Measurements from ENCODE around the gene GAS7.

Gene GAS7

DNA sequence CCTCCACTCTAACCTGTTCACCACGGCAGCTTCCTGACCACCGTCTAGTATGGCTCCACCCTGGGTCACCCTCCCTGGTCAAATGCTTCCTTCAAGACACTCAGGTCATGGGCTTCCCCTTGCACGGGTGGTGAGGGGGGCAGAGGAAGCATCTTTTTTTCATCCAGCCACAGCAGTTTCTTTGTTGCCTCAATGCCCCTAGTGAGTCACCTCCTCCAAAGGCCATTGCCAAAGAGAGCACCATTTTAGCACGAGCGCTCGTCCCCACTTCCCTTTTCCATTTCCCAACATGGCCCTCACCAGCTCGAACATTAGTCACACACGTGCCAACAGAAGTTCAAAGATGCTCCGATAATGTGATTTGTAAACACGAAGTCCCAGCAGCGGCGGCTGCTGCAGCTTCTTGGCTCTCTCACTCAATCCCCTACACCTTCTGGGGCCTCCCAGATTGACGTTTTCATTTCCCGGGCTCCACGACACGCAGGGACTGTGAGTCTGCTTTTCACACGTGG lies 134.6 kb downstream of the GAS7 start:
- Histone ChIP-seq H3K27ac (ENCODE audit: insufficient read depth in 1 of 2, low read depth in 1 of 2, low read length in 2 of 2, poor library complexity in 1 of 2, severe bottlenecking in 2 of 2) (no peak overlapping the region), H3K4me3 (ENCODE audit: control insufficient read depth in 1 of 7, extremely low read depth in 1 of 7, insufficient read depth in 4 of 7, low read depth in 2 of 7, low read length in 6 of 7) (no peak overlapping the region), H3K9me3 (ENCODE audit: control extremely low read depth in 1 of 5, control insufficient read depth in 4 of 5, insufficient read depth in 2 of 5, low read depth in 1 of 5, low read length in 4 of 5) (peaks cover 0 to 11% (median 2%) of the 10 kb centered on the region in 5 experiments), H3K36me3 (ENCODE audit: control insufficient read depth in 4 of 4, insufficient read depth in 4 of 4, low read length in 3 of 4) (no peaks in the 10 kb centered on the region), H3K27me3 (replicated peaks in 2 of 5; ENCODE audit: control insufficient read depth in 4 of 5, insufficient read depth in 5 of 5, low read length in 4 of 5) (no peaks in the 10 kb centered on the region), H3K4me1 (ENCODE audit: control extremely low read depth in 1 of 4, control insufficient read depth in 4 of 4, insufficient read depth in 4 of 4, low read length in 3 of 4) (peaks cover 2 to 34% (median 30%) of the 10 kb centered on the region in 4 experiments)
- peak; percentile 39 to 89 (median 87) for DNase-seq
- WGBS (ENCODE audit: insufficient coverage): 69% methylated on average over 14 of the region's 17 CpGs
- ChIA-PET CTCF (no interaction called here), POLR2A (no interaction called here)

DNA sequence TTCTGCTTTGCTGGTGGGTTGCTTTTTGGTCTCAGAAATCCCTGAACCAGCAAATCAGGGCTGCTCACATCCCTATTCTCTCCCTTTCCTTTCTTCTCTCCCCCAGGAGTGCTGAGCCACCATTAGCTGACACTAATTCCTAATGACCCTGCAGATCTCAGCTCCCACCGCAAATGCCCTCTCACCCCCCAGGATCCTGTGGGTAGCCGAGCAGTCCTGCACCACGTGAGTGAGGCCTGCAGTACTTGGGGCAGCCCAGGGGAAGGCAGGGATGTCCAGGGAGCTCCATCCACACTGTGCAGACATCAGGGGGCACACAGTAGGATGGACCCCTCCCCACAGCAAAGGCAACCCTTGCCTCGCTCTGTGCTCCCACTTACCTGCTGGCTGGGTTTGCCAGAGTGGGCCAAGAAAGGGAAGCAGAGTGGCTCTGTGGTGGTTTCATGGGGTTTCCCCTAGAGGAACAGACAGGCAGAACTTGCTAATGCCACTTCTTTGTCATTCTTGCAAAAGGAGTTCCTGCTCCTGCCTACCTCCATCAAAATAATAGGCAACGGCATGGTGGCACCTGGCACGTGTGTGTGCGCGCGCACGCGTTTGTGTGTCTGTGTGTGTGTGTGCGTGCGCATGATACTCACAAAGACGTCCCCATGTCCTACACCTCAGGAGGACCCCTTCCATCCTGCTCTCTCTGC lies 135.6 kb downstream of the GAS7 start:
- peaks cover 2 to 34% (median 30%) of the 10 kb centered on the region in 4 experiments for H3K4me1 ChIP-seq (ENCODE audit: control extremely low read depth in 1 of 4, control insufficient read depth in 4 of 4, insufficient read depth in 4 of 4, low read length in 3 of 4)
- DNase-seq: peak; percentile 34 to 83 (median 81)
- 37% methylated on average over 7 of the region's 14 CpGs for WGBS (ENCODE audit: insufficient coverage)
- H3K9me3 ChIP-seq (ENCODE audit: control extremely low read depth in 1 of 5, control insufficient read depth in 4 of 5, insufficient read depth in 2 of 5, low read depth in 1 of 5, low read length in 4 of 5): peaks cover 0 to 11% (median 2%) of the 10 kb centered on the region in 5 experiments
- H3K27ac ChIP-seq (ENCODE audit: insufficient read depth in 1 of 2, low read depth in 1 of 2, low read length in 2 of 2, poor library complexity in 1 of 2, severe bottlenecking in 2 of 2): no peak overlapping the region
- H3K27me3 ChIP-seq (replicated peaks in 2 of 5; ENCODE audit: control insufficient read depth in 4 of 5, insufficient read depth in 5 of 5, low read length in 4 of 5): no peaks in the 10 kb centered on the region
- ChIA-PET CTCF (interaction anchor here (2.4 kb wide), 1 partner anchor 12 kb away, joined by 11 read pairs; no protein-coding TSS in a partner anchor), POLR2A (no interaction called here)
- H3K4me3 ChIP-seq (ENCODE audit: control insufficient read depth in 1 of 7, extremely low read depth in 1 of 7, insufficient read depth in 4 of 7, low read depth in 2 of 7, low read length in 6 of 7): no peak overlapping the region
- H3K36me3 ChIP-seq (ENCODE audit: control insufficient read depth in 4 of 4, insufficient read depth in 4 of 4, low read length in 3 of 4): no peaks in the 10 kb centered on the region

DNA sequence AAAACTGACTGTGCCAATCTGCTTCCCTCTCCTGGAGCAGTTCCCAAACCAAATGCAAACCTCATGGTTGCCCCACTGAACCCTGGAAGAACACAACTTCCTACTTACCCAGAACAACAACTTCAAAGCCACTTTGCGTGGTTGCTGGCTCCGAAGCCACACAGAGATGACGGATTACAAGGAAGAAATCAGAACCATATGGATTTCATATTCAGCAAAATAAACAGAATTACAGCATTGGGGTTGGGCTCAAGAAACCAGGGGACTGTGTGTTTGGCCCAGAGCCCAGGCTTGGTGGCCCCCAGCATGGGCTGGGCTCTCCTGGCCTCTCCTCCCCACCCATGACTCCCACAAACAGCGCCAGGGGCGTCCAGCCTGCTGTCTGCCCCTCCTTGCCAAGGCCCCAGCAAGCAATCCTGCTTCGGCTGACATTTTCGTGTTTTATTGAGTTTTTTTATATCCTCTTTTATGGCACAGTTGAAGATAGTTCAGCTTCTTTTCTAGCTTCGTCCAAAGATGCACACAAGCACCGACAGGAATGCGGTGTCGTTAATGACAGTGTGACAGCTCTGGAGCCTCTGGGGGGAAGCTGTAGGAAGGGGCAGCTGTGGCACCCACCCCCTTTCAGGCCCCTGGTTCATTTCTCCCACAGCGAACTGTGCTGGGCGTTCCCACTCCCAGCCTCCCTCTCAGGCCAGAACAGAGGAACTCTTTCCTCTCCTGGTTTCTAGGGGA lies 137.1 kb downstream of the GAS7 start:
- 92% methylated on average over 4 of the region's 13 CpGs for WGBS (ENCODE audit: insufficient coverage)
- peaks cover 0 to 11% (median 2%) of the 10 kb centered on the region in 5 experiments for H3K9me3 ChIP-seq (ENCODE audit: control extremely low read depth in 1 of 5, control insufficient read depth in 4 of 5, insufficient read depth in 2 of 5, low read depth in 1 of 5, low read length in 4 of 5)
- H3K4me1 ChIP-seq (ENCODE audit: control extremely low read depth in 1 of 4, control insufficient read depth in 4 of 4, insufficient read depth in 4 of 4, low read length in 3 of 4): peaks cover 2 to 34% (median 30%) of the 10 kb centered on the region in 4 experiments
- H3K36me3 ChIP-seq (ENCODE audit: control insufficient read depth in 4 of 4, insufficient read depth in 4 of 4, low read length in 3 of 4): no peaks in the 10 kb centered on the region
- POLR2A ChIA-PET: no interaction called here
- no peak overlapping the region for H3K4me3 ChIP-seq (ENCODE audit: control insufficient read depth in 1 of 7, extremely low read depth in 1 of 7, insufficient read depth in 4 of 7, low read depth in 2 of 7, low read length in 6 of 7)
- CTCF ChIA-PET: interaction anchor here (2.4 kb wide), 1 partner anchor 10 kb away, joined by 11 read pairs; no protein-coding TSS in a partner anchor
- no peaks in the 10 kb centered on the region for H3K27me3 ChIP-seq (replicated peaks in 2 of 5; ENCODE audit: control insufficient read depth in 4 of 5, insufficient read depth in 5 of 5, low read length in 4 of 5)
- DNase-seq: no peak
- H3K27ac ChIP-seq (ENCODE audit: insufficient read depth in 1 of 2, low read depth in 1 of 2, low read length in 2 of 2, poor library complexity in 1 of 2, severe bottlenecking in 2 of 2): no peak overlapping the region

DNA sequence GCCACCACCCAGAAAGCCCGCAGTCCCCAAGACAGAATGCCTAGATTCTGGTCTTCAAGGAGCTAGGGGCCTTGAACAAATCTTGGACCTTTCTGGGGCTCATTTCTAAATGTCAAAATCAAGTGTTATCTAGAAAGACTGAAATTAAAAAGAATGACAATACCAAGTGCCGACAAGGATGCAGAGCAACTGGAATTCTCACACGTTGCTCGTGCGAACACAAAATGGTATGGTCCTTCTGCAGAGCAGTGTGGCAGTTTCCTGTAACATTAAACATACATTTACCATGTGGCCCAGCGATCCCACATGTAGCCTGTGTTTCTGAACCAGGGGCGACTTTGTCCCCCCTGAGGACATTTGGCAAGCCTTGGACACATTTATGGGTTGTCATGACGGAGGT lies 137.9 kb downstream of the GAS7 start:
- Histone ChIP-seq H3K27ac (ENCODE audit: insufficient read depth in 1 of 2, low read depth in 1 of 2, low read length in 2 of 2, poor library complexity in 1 of 2, severe bottlenecking in 2 of 2) (no peak overlapping the region), H3K4me1 (ENCODE audit: control extremely low read depth in 1 of 4, control insufficient read depth in 4 of 4, insufficient read depth in 4 of 4, low read length in 3 of 4) (peaks cover 2 to 34% (median 30%) of the 10 kb centered on the region in 4 experiments)
- CTCF ChIA-PET: interaction anchor here (2.4 kb wide), 1 partner anchor 10 kb away, joined by 11 read pairs; no protein-coding TSS in a partner anchor

DNA sequence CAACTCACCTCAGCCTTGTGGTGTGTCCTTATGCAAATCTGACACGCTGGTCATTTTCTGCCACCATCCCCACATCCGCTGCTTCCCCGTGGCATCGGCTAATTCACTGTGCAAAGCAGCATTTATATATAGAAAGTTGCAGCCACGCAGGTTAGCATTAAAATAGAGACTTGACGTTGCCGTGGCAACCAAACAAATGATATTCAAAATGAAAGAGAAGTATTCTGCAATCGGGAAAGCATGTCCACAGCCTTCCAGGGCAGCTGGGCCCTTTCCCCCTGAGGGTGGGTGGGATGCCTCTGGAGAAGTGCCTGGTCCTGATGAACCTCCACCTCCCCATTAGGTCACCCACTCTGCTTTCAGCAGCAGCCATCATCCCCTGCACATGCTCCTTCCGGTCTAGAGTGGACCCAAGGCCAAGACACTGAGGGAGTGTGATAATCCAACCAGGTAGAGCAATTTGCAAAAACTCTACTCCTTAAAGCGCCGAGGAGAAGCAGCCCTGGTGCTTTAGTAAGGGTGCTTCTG lies 138.7 kb downstream of the GAS7 start:
- CTCF ChIA-PET: no interaction called here

More for the DNA sequence above, 137.9 kb downstream of the GAS7 start:
- POLR2A ChIA-PET: no interaction called here
- Histone ChIP-seq H3K27me3 (replicated peaks in 2 of 5; ENCODE audit: control insufficient read depth in 4 of 5, insufficient read depth in 5 of 5, low read length in 4 of 5) (no peaks in the 10 kb centered on the region), H3K4me3 (ENCODE audit: control insufficient read depth in 1 of 7, extremely low read depth in 1 of 7, insufficient read depth in 4 of 7, low read depth in 2 of 7, low read length in 6 of 7) (no peak overlapping the region), H3K9me3 (ENCODE audit: control extremely low read depth in 1 of 5, control insufficient read depth in 4 of 5, insufficient read depth in 2 of 5, low read depth in 1 of 5, low read length in 4 of 5) (peaks cover 0 to 7% (median 2%) of the 10 kb centered on the region in 5 experiments), H3K36me3 (ENCODE audit: control insufficient read depth in 4 of 4, insufficient read depth in 4 of 4, low read length in 3 of 4) (no peaks in the 10 kb centered on the region)
- 100% methylated on average over 8 of the region's 8 CpGs for WGBS (ENCODE audit: insufficient coverage)
- no peak for DNase-seq

DNA sequence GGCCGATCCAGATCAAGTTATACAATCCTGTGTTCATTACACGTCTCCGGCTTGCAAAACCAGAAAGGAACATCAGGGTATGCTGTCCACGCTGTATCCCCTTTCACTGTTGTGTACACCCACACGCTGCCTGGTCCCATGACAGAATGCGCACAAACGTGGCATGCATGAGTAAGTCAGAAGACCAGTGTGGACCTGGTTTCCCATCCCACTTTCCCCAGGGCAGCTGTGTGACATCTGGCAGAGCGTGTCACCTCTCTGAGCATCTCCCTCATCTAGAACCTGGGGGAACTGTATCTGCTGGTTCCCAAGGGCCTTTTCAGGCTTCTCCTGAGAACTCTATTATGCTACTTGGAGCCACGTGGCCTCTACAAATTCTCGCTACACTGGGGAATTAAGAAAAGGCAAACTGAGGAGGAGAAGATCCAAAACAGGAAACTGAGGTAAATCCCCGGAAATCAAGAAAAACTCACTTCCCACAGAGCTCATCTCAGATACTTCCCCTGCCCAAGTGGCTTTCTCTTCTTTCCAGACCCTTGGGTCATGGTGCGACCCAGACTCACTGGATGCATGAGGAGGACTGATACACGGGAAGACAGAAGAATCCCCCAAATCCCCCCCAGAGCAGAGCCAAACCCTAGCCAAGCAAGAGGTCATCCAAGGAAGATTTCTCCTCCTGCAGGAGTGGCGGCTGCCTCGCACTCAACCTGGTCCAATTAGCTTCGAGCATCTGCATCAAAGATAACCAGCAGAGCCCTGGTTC lies 139.3 kb downstream of the GAS7 start:
- no peaks in the 10 kb centered on the region for H3K36me3 ChIP-seq (ENCODE audit: control insufficient read depth in 4 of 4, insufficient read depth in 4 of 4, low read length in 3 of 4)
- peaks cover 2 to 30% (median 28%) of the 10 kb centered on the region in 4 experiments for H3K4me1 ChIP-seq (ENCODE audit: control extremely low read depth in 1 of 4, control insufficient read depth in 4 of 4, insufficient read depth in 4 of 4, low read length in 3 of 4)
- 92% methylated on average over 13 of the region's 16 CpGs for WGBS (ENCODE audit: insufficient coverage)
- H3K4me3 ChIP-seq (ENCODE audit: control insufficient read depth in 1 of 7, extremely low read depth in 1 of 7, insufficient read depth in 4 of 7, low read depth in 2 of 7, low read length in 6 of 7): no peak overlapping the region
- ChIA-PET CTCF (no interaction called here), POLR2A (no interaction called here)
- no peaks in the 10 kb centered on the region for H3K27me3 ChIP-seq (replicated peaks in 2 of 5; ENCODE audit: control insufficient read depth in 4 of 5, insufficient read depth in 5 of 5, low read length in 4 of 5)
- DNase-seq: no peak
- H3K9me3 ChIP-seq (ENCODE audit: control extremely low read depth in 1 of 5, control insufficient read depth in 4 of 5, insufficient read depth in 2 of 5, low read depth in 1 of 5, low read length in 4 of 5): no peaks in the 10 kb centered on the region
- H3K27ac ChIP-seq (ENCODE audit: insufficient read depth in 1 of 2, low read depth in 1 of 2, low read length in 2 of 2, poor library complexity in 1 of 2, severe bottlenecking in 2 of 2): no peak overlapping the region

More for the DNA sequence above, 138.7 kb downstream of the GAS7 start:
- H3K27me3 ChIP-seq (replicated peaks in 2 of 5; ENCODE audit: control insufficient read depth in 4 of 5, insufficient read depth in 5 of 5, low read length in 4 of 5): no peaks in the 10 kb centered on the region
- 85% methylated on average over 11 of the region's 11 CpGs for WGBS (ENCODE audit: insufficient coverage)
- peaks cover 0 to 2% (median 0%) of the 10 kb centered on the region in 5 experiments for H3K9me3 ChIP-seq (ENCODE audit: control extremely low read depth in 1 of 5, control insufficient read depth in 4 of 5, insufficient read depth in 2 of 5, low read depth in 1 of 5, low read length in 4 of 5)
- no peak overlapping the region for H3K27ac ChIP-seq (ENCODE audit: insufficient read depth in 1 of 2, low read depth in 1 of 2, low read length in 2 of 2, poor library complexity in 1 of 2, severe bottlenecking in 2 of 2)
- H3K36me3 ChIP-seq (ENCODE audit: control insufficient read depth in 4 of 4, insufficient read depth in 4 of 4, low read length in 3 of 4): no peaks in the 10 kb centered on the region
- peaks cover 2 to 34% (median 30%) of the 10 kb centered on the region in 4 experiments for H3K4me1 ChIP-seq (ENCODE audit: control extremely low read depth in 1 of 4, control insufficient read depth in 4 of 4, insufficient read depth in 4 of 4, low read length in 3 of 4)
- POLR2A ChIA-PET: no interaction called here
- H3K4me3 ChIP-seq (ENCODE audit: control insufficient read depth in 1 of 7, extremely low read depth in 1 of 7, insufficient read depth in 4 of 7, low read depth in 2 of 7, low read length in 6 of 7): no peak overlapping the region
- peak in 2 of 3 donors; percentile 63 to 70 for DNase-seq
